DND-41 (cell line): ENCODE measurements around the gene MCOLN1.

Experiments
- ATAC-seq: fragments of 200-7000 bp; cut with Tn5 transposase; 3 replicates; pipeline ENCODE4 v1.9.1; 2021; ENCODE audit warnings: low read depth; ENCODE audit not compliant: insufficient read depth
- DNase-seq: peaks from one replicate; pipeline ENCODE4 v3.0.0-alpha.2; 2020
- H2AFZ ChIP-seq: 2 replicates; pipeline ENCODE4 v1.6.0; 2012; ENCODE audit warnings: low read depth, low read length
- H3K27ac ChIP-seq: 2 replicates; pipeline ENCODE4 v1.5.1; 2012; ENCODE audit warnings: low read length, inconsistent platforms
- H3K27me3 ChIP-seq: fragments of 200-600 bp; sonication (generic); 2 replicates; pipeline ENCODE4 v1.6.0; 2012; ENCODE audit warnings: low read length, mild to moderate bottlenecking, inconsistent platforms; ENCODE audit not compliant: insufficient read depth, poor library complexity
- H3K36me3 ChIP-seq: 2 replicates; pipeline ENCODE4 v1.5.1; 2012; ENCODE audit warnings: low read length, inconsistent platforms; ENCODE audit not compliant: insufficient read depth
- H3K4me1 ChIP-seq: 2 replicates; pipeline ENCODE4 v1.5.1; 2012; ENCODE audit warnings: mild to moderate bottlenecking, low read length; ENCODE audit not compliant: insufficient read depth
- H3K4me2 ChIP-seq: 2 replicates; pipeline ENCODE4 v1.6.0; 2012; ENCODE audit warnings: mild to moderate bottlenecking, moderate library complexity, low read length, inconsistent platforms; ENCODE audit not compliant: insufficient read depth
- H3K4me3 ChIP-seq, 2 experiments: fragments of 200-600 bp in 1 of 2; shearing (Covaris generic) in 1 of 2; 2 replicates each; pipeline ENCODE4 v1.5.1; 2012 to 2016; ENCODE audit warnings: inconsistent platforms in 2 of 2, low read length in 2 of 2, mild to moderate bottlenecking in 2 of 2, low read depth in 1 of 2, moderate library complexity in 1 of 2
- H3K79me2 ChIP-seq: 2 replicates; pipeline ENCODE4 v1.6.0; 2012; ENCODE audit warnings: low read length, inconsistent platforms; ENCODE audit not compliant: insufficient read depth
- H3K9ac ChIP-seq: 2 replicates; pipeline ENCODE4 v1.6.0; 2012; ENCODE audit warnings: low read depth, mild to moderate bottlenecking, inconsistent platforms, low read length, moderate library complexity
- H3K9me3 ChIP-seq: 2 replicates; pipeline ENCODE4 v1.5.1; 2012; ENCODE audit warnings: low read length, moderate library complexity, mild to moderate bottlenecking, inconsistent platforms; ENCODE audit not compliant: insufficient read depth, severe bottlenecking
- H4K20me1 ChIP-seq: 2 replicates; pipeline ENCODE4 v1.6.0; 2012; ENCODE audit warnings: low read length; ENCODE audit not compliant: insufficient read depth
- EZH2 ChIP-seq: IDR thresholded peaks from 3 replicates; pipeline ENCODE4 v1.6.1; 2012; ENCODE audit warnings: borderline replicate concordance, low read depth, mild to moderate bottlenecking, moderate library complexity, low read length, inconsistent platforms; ENCODE audit not compliant: severe bottlenecking
- TF ChIP-seq, protein P1 (sequence below): IDR thresholded peaks from 2 replicates; pipeline ENCODE4 v1.5.1; 2012; ENCODE audit warnings: borderline replicate concordance, low read length, moderate library complexity, mild to moderate bottlenecking; ENCODE audit not compliant: poor library complexity, severe bottlenecking; ENCODE audit errors: extremely low read depth

Gene MCOLN1

DNA sequence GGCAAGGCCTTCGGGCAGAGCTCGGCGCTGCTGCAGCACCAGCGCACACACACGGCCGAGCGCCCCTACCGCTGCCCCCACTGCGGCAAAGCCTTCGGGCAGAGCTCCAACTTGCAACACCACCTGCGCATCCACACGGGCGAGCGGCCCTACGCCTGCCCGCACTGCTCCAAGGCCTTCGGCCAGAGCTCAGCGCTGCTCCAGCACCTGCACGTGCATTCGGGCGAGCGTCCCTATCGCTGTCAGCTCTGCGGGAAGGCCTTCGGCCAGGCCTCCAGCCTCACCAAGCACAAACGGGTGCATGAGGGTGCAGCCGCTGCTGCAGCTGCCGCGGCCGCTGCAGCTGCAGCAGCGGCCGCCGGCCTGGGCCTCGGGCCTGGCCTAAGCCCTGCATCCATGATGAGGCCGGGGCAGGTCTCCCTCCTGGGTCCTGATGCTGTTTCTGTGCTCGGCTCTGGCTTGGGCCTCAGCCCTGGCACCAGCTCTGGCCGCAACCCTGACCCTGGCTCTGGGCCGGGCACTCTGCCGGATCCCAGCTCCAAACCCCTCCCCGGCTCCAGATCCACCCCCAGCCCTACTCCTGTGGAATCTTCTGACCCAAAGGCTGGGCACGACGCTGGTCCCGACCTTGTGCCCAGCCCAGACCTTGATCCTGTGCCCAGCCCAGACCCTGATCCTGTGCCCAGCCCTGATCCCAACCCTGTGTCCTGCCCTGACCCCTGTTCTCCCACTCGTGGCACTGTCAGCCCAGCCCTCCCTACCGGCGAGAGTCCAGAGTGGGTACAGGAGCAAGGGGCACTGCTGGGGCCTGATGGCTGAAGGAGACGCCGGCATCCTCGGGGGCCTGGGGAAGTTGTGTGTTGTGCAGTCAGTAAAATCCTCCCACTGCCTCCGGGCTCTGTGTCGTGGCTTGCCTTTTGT is 2.0 kb upstream of the MCOLN1 start:
- H3K79me2 ChIP-seq = peaks cover 30% of the 10 kb centered on the region
- TF ChIP-seq EZH2 = no peak
- TF ChIP-seq, protein P1, sequence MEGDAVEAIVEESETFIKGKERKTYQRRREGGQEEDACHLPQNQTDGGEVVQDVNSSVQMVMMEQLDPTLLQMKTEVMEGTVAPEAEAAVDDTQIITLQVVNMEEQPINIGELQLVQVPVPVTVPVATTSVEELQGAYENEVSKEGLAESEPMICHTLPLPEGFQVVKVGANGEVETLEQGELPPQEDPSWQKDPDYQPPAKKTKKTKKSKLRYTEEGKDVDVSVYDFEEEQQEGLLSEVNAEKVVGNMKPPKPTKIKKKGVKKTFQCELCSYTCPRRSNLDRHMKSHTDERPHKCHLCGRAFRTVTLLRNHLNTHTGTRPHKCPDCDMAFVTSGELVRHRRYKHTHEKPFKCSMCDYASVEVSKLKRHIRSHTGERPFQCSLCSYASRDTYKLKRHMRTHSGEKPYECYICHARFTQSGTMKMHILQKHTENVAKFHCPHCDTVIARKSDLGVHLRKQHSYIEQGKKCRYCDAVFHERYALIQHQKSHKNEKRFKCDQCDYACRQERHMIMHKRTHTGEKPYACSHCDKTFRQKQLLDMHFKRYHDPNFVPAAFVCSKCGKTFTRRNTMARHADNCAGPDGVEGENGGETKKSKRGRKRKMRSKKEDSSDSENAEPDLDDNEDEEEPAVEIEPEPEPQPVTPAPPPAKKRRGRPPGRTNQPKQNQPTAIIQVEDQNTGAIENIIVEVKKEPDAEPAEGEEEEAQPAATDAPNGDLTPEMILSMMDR = no peak
- H3K9me3 ChIP-seq = no peaks in the 10 kb centered on the region
- H3K4me2 ChIP-seq = no peak overlapping the region
- H4K20me1 ChIP-seq = no peaks in the 10 kb centered on the region; the same call in 1 of the 2 replicates
- DNase-seq = no peak
- no peak overlapping the region for H3K4me3 ChIP-seq
- H3K9ac ChIP-seq = no peak overlapping the region
- H3K4me1 ChIP-seq = peaks cover 42% of the 10 kb centered on the region
- ATAC-seq = no peak
- no peaks in the 10 kb centered on the region for H3K27me3 ChIP-seq
- H3K27ac ChIP-seq = no peak overlapping the region
- H2AFZ ChIP-seq = no peak overlapping the region
- 0 out of 2 replicates have a peak, but pooled peaks cover 13% of the 10 kb centered on the region for H3K36me3 ChIP-seq

DNA sequence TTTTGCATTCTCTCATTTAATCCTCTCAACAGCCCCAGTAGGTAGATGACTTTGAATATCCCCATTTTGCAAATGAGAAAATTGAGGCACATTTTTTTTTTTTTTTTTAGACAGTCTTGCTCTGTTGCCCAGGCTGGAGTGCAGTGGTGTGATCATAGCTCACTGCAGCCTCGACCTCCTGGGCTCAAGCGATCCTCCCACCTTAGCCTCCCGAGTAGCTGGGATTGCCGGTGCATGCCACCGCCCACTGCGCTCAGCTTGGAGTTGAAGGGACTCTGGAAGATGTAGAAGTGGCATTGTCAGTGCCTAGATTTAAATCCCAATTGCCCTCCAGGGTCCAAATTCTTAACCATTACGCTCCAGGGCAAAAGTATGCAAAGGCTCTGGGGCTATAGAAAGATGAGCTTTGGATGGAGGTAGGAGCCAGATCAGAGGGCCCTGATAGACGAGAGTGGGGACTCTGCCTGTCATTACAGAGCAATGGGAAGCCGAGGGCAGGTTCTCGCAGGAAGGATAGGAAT is 813 bp upstream of the MCOLN1 start:
- TF ChIP-seq EZH2 = no peak
- TF ChIP-seq, protein P1 = no peak
- Histone ChIP-seq H3K27me3 (no peaks in the 10 kb centered on the region), H3K4me1 (peaks cover 34% of the 10 kb centered on the region), H4K20me1 (no peaks in the 10 kb centered on the region; the same call in 1 of the 2 replicates), H3K27ac (peak overlapping the region; percentile 76), H3K79me2 (peaks cover 26% of the 10 kb centered on the region), H3K4me3 (peak overlapping the region in 1 of 2 experiments; percentile 77; a peak in 2 of 4 replicates), H3K4me2 (peak overlapping the region; percentile 84), H3K36me3 (peaks cover 21% of the 10 kb centered on the region; the same call in 1 of the 2 replicates), H3K9me3 (no peaks in the 10 kb centered on the region), H3K9ac (peak overlapping the region; percentile 64), H2AFZ (peak overlapping the region; percentile 74)
- no peak for DNase-seq
- no peak for ATAC-seq

DNA sequence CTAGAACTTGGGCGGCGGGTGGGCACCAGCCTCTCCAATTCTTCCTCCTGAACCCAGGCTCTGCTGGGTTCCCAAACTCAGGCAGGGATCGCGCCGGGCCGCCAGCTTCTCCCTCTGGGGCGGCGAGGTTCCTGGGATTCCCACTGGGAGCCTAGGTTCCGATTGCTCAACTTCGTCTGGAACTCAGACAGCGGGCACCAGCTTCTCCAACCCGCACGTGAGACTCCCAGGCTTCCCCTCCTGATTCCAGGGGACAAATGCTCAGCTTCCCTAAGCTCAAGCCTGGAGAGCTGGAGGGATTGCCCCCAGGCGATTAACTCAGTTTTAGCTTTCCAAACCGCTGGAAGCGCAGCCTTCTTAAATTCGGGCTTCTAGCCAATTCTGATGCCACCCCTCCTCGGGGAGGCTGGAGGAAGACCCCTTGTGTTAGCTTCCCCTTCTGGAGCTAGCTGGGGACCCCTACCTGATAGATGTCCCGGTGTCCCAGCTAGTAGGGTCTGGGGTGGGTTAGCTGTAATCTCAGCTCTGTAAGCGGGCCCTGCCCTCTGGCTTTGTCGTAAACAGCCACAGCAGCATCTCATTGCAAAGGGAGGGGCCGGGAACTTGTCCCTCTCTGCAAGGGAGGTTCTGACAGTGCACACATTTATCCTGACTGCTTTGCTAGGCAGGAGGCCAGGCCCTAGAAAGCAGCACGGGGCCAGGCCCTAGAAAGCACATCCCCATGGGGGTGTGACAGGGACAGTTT is 671 bp downstream of the MCOLN1 start:
- Histone ChIP-seq H3K27me3 (no peaks in the 10 kb centered on the region), H3K79me2 (peaks cover 18% of the 10 kb centered on the region), H3K4me1 (peaks cover 24% of the 10 kb centered on the region), H3K4me2 (peak overlapping the region; percentile 84), H3K9ac (peak overlapping the region; percentile 64), H3K36me3 (peaks cover 31% of the 10 kb centered on the region; the same call in 1 of the 2 replicates), H3K9me3 (no peaks in the 10 kb centered on the region), H3K4me3 (peak overlapping the region; percentile 53 to 77), H3K27ac (peak overlapping the region; percentile 45), H4K20me1 (no peaks in the 10 kb centered on the region; the same call in 1 of the 2 replicates), H2AFZ (peak overlapping the region; percentile 79)
- DNase-seq = no peak
- no peak for ATAC-seq
- TF ChIP-seq, protein P1 = no peak
- TF ChIP-seq EZH2 = no peak
